ENCODE measurements around the gene HOPX. TPM values are rescaled to one million over a fixed set of nuclear protein-coding genes. Genes with fewer than 3 reads are reported as not detected.

Gene HOPX
- total RNA-seq, 2 experiments from 2014 or later = not detected

- intact Hi-C loops (cut with micrococcal nuclease; ENCODE audit: unreplicated experiment) = no loop called here
- Histone ChIP-seq H3K9me2 (ENCODE audit: insufficient read depth, low read length) (no peaks in the 10 kb centered on the region), H3K9me3 (ENCODE audit: low read length) (no peaks in the 10 kb centered on the region), H4K20me1 (ENCODE audit: insufficient read depth, low read length) (no peaks in the 10 kb centered on the region), H3K36me3 (ENCODE audit: insufficient read depth, low read length) (no peaks in the 10 kb centered on the region), H3K27ac (ENCODE audit: low read depth, low read length, poor library complexity, severe bottlenecking) (no peak overlapping the region), H3K4me2 (ENCODE audit: low read length) (no peak overlapping the region), H3K4me1 (ENCODE audit: insufficient read depth, low read length, poor library complexity, severe bottlenecking) (no peaks in the 10 kb centered on the region), H3K4me3 (ENCODE audit: low read depth, low read length, poor library complexity, severe bottlenecking) (no peak overlapping the region), H2AFZ (ENCODE audit: low read length) (no peak overlapping the region), H3K79me2 (ENCODE audit: insufficient read depth, low read depth, low read length) (no peaks in the 10 kb centered on the region)
- POLR2A ChIA-PET = interaction anchor here (0.6 to 5.2 kb wide), 4 partner anchors 10 to 291 kb away, joined by 3 to 24 read pairs (median 6); no protein-coding TSS in a partner anchor
- no peak for DNase-seq (ENCODE audit: low spot score)
- BruUV-seq (replicated peaks) = no TSS peak
- TF ChIP-seq CTCF (conservative IDR thresholded peaks at IDR 0.05; ENCODE audit: low read length) (no peak), EZH2phosphoT487 (IDR thresholded peaks at IDR 0.05; ENCODE audit: borderline replicate concordance, low read depth, low read length) (no peak)
- CTCF ChIA-PET (ENCODE audit: unreplicated experiment) = interaction anchor here (0.6 kb wide), 1 partner anchor 46 kb away, joined by 3 read pairs; no protein-coding TSS in a partner anchor
Measured at GRCh38 chr4:56641494-56642051, 39.5 kb downstream of the HOPX start.

- Histone ChIP-seq H3K9me3 (ENCODE audit: low read length) (no peaks in the 10 kb centered on the region), H3K79me2 (ENCODE audit: insufficient read depth, low read depth, low read length) (no peaks in the 10 kb centered on the region), H3K27ac (ENCODE audit: low read depth, low read length, poor library complexity, severe bottlenecking) (no peak overlapping the region), H4K20me1 (ENCODE audit: insufficient read depth, low read length) (no peaks in the 10 kb centered on the region), H3K36me3 (ENCODE audit: insufficient read depth, low read length) (no peaks in the 10 kb centered on the region), H2AFZ (ENCODE audit: low read length) (no peak overlapping the region), H3K9me2 (ENCODE audit: insufficient read depth, low read length) (no peaks in the 10 kb centered on the region), H3K4me1 (ENCODE audit: insufficient read depth, low read length, poor library complexity, severe bottlenecking) (no peaks in the 10 kb centered on the region), H3K4me2 (ENCODE audit: low read length) (no peak overlapping the region), H3K4me3 (ENCODE audit: low read depth, low read length, poor library complexity, severe bottlenecking) (no peak overlapping the region)
- ChIA-PET CTCF (ENCODE audit: unreplicated experiment) (interaction anchor here (0.6 kb wide), 1 partner anchor 45 kb away, joined by 3 read pairs; no protein-coding TSS in a partner anchor), POLR2A (interaction anchor here (0.5 to 5.2 kb wide), 7 partner anchors 11 to 290 kb away, joined by 3 to 24 read pairs (median 6); no protein-coding TSS in a partner anchor)
- no TSS peak for BruUV-seq (replicated peaks)
- intact Hi-C loops (cut with micrococcal nuclease; ENCODE audit: unreplicated experiment) = no loop called here
- no peak for DNase-seq (ENCODE audit: low spot score)
- TF ChIP-seq CTCF (conservative IDR thresholded peaks at IDR 0.05; ENCODE audit: low read length) (no peak), EZH2phosphoT487 (IDR thresholded peaks at IDR 0.05; ENCODE audit: borderline replicate concordance, low read depth, low read length) (no peak)
Measured at GRCh38 chr4:56640621-56641493, 40.2 kb downstream of the HOPX start.

All from OCI-LY7 (cell line).